Breast epithelium (tissue), 3 donors: Measurements from ENCODE around the gene CHDH.
A peak's percentile ranks its signal among the peaks of the same experiment; 100 is the strongest.

ENCODE experiments used
- POLR2AphosphoS5 ChIP-seq, 3 donors: sonication (generic); formaldehyde crosslinking; IDR thresholded peaks; one replicate each; pipeline ENCODE4 v1.6.1; 2017; ENCODE audit warnings: antibody characterized with exemption in 3 of 3
- TF ChIP-seq, protein P1 (sequence below), 3 donors: fragments of 450-650 bp; IDR thresholded peaks; one replicate each; pipeline ENCODE4 v1.5.1; 2016 to 2017; ENCODE audit warnings: antibody characterized with exemption in 3 of 3, mild to moderate bottlenecking in 3 of 3, moderate library complexity in 3 of 3

DNA sequence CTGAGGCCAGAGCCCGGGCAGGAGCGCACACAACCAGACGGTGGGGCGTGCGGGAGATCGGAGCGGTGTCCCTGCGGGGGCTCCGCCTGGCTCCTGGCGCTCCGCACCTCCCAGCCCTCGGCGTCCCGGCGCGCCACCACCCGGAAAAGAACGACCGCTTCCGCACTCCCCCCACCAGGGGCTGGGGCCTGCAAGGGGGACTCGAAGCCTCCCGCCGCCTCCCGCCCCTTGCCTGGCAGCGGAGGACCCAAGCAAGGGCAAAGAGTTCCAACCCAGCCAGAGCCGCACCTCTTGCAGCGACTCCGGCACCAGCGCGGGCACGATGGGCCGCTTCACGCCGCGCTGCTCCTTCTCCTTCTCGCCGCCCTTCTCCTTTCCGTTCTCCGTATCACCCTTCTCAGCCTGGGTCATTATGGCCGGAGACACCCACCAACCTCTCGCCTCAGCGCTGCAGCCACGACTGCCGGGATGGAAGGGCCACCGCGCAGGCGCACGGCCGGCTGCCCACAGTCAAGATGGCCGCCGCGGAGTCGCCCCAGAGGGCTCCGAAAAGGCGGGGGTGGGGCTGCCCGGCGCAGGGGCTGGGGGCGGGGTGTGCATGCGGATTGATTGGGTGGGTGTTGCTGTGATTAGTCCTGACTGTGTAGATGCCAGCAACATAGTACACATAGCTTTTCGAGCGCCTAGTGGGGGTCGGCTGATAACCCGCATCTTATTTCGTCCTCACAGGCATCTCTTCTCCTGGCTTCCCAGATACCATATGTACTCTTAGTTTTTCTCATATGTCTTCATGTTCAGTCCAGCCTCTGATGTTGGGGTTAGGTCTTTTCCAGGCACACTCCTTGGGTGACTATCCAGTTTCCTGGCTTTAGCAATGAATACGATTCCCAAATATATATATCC lies 35.7 kb upstream of the CHDH start, which contains the start of gene ACTR8:
- TF ChIP-seq, protein P1, sequence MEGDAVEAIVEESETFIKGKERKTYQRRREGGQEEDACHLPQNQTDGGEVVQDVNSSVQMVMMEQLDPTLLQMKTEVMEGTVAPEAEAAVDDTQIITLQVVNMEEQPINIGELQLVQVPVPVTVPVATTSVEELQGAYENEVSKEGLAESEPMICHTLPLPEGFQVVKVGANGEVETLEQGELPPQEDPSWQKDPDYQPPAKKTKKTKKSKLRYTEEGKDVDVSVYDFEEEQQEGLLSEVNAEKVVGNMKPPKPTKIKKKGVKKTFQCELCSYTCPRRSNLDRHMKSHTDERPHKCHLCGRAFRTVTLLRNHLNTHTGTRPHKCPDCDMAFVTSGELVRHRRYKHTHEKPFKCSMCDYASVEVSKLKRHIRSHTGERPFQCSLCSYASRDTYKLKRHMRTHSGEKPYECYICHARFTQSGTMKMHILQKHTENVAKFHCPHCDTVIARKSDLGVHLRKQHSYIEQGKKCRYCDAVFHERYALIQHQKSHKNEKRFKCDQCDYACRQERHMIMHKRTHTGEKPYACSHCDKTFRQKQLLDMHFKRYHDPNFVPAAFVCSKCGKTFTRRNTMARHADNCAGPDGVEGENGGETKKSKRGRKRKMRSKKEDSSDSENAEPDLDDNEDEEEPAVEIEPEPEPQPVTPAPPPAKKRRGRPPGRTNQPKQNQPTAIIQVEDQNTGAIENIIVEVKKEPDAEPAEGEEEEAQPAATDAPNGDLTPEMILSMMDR (IDR thresholded peaks at IDR 0.05) = peak in 2 of 3 donors; percentile 16 to 32
- peak; percentile 18 to 48 (median 36) for TF ChIP-seq POLR2AphosphoS5 (IDR thresholded peaks at IDR 0.05)
